Measurements from ENCODE around the gene WARS2. TPM values are rescaled to one million over a fixed set of nuclear protein-coding genes. Genes with fewer than 3 reads are reported as not detected.

WARS2 gene
- total RNA-seq, 1 experiment from 2014 or later = 27.7 TPM

- BruUV-seq (replicated peaks) = no TSS peak
- ChIA-PET CTCF (interaction anchor here (0.6 to 1.2 kb wide), 7 partner anchors 37 to 849 kb away, joined by 3 to 7 read pairs (median 4); no protein-coding TSS in a partner anchor), POLR2A (no interaction called here)
- no peak for DNase-seq (ENCODE audit: unreplicated experiment)
- Mint-ChIP-seq H3K4me1 (ENCODE audit: insufficient read depth, unreplicated experiment) (peaks cover 11% of the 10 kb centered on the region), H3K27ac (ENCODE audit: low read depth, unreplicated experiment) (no peak overlapping the region), H3K36me3 (ENCODE audit: insufficient read depth, unreplicated experiment) (no peaks in the 10 kb centered on the region), H3K9me3 (ENCODE audit: unreplicated experiment) (no peaks in the 10 kb centered on the region), H3K4me3 (ENCODE audit: unreplicated experiment) (no peak overlapping the region), H3K27me3 (ENCODE audit: insufficient read depth, unreplicated experiment) (no peaks in the 10 kb centered on the region)
- intact Hi-C loops (cut with micrococcal nuclease) = loop anchor here (5.0 kb wide), 1 partner anchor 41 kb away; no protein-coding TSS in a partner anchor
- TF ChIP-seq CTCF (IDR thresholded peaks at IDR 0.05; ENCODE audit: unreplicated experiment) = no peak
Measured at GRCh38 chr1:119003413-119004128, 136.9 kb downstream of the WARS2 start.

- Mint-ChIP-seq H3K4me3 (ENCODE audit: unreplicated experiment) (peak overlapping the region; percentile 67), H3K4me1 (ENCODE audit: insufficient read depth, unreplicated experiment) (peaks cover 9% of the 10 kb centered on the region), H3K36me3 (ENCODE audit: insufficient read depth, unreplicated experiment) (no peaks in the 10 kb centered on the region), H3K27ac (ENCODE audit: low read depth, unreplicated experiment) (peak overlapping the region; percentile 92), H3K27me3 (ENCODE audit: insufficient read depth, unreplicated experiment) (no peaks in the 10 kb centered on the region), H3K9me3 (ENCODE audit: unreplicated experiment) (no peaks in the 10 kb centered on the region)
- no peak for TF ChIP-seq CTCF (IDR thresholded peaks at IDR 0.05; ENCODE audit: unreplicated experiment)
- no TSS peak for BruUV-seq (replicated peaks)
- ChIA-PET CTCF (interaction anchor here (0.7 kb wide), 1 partner anchor 10 kb away, joined by 3 read pairs; no protein-coding TSS in a partner anchor), POLR2A (interaction anchor here (0.7 kb wide), 2 partner anchors 268 to 505 kb away, joined by 3 to 4 read pairs; partner anchors contain the start of gene HSD3B1)
- intact Hi-C loops (cut with micrococcal nuclease) = loop anchor here (1.0 to 5.0 kb wide), 2 partner anchors 40 to 138 kb away; partner anchors contain the start of gene WARS2
- peak; percentile 95 for DNase-seq (ENCODE audit: unreplicated experiment)
Measured at GRCh38 chr1:119002028-119002686, 138.3 kb downstream of the WARS2 start.

- POLR2A ChIA-PET = interaction anchor here (0.5 to 0.7 kb wide), 2 partner anchors 505 to 786 kb away, joined by 3 to 4 read pairs; partner anchors contain the start of gene HSD3B1
- BruUV-seq (replicated peaks) = TSS peak; percentile 74
- Mint-ChIP-seq H3K4me3 (ENCODE audit: unreplicated experiment) (peak overlapping the region; percentile 67), H3K4me1 (ENCODE audit: insufficient read depth, unreplicated experiment) (peaks cover 9% of the 10 kb centered on the region), H3K27me3 (ENCODE audit: insufficient read depth, unreplicated experiment) (no peaks in the 10 kb centered on the region), H3K36me3 (ENCODE audit: insufficient read depth, unreplicated experiment) (no peaks in the 10 kb centered on the region), H3K9me3 (ENCODE audit: unreplicated experiment) (no peaks in the 10 kb centered on the region), H3K27ac (ENCODE audit: low read depth, unreplicated experiment) (peak overlapping the region; percentile 92)
- DNase-seq (ENCODE audit: unreplicated experiment) = no peak
- TF ChIP-seq CTCF (IDR thresholded peaks at IDR 0.05; ENCODE audit: unreplicated experiment) = no peak
- CTCF ChIA-PET = interaction anchor here (0.6 kb wide), 1 partner anchor 160 kb away, joined by 3 read pairs; no protein-coding TSS in a partner anchor
- intact Hi-C loops (cut with micrococcal nuclease) = loop anchor here (1.0 to 5.0 kb wide), 2 partner anchors 39 to 139 kb away; partner anchors contain the start of gene WARS2
Measured at GRCh38 chr1:119001181-119002027, 139.0 kb downstream of the WARS2 start.
